Mammary epithelial cell (primary cell): Measurements from ENCODE around the gene MRPL12.

Experiments
- CTCF ChIP-seq, 2 donors: IDR thresholded peaks in 1 of 2; conservative IDR thresholded peaks in 1 of 2; 2 replicates each; pipeline ENCODE4 v1.5.1; 2011 to 2012; ENCODE audit warnings: inconsistent platforms in 2 of 2, low read length in 2 of 2, mild to moderate bottlenecking in 2 of 2, control low read depth in 1 of 2, low read depth in 1 of 2; ENCODE audit not compliant: insufficient read depth in 1 of 2; ENCODE audit errors: extremely low read depth in 1 of 2
- EZH2 ChIP-seq: IDR thresholded peaks from 2 replicates; pipeline ENCODE4 v1.6.1; 2012; ENCODE audit warnings: low read length, inconsistent platforms, borderline replicate concordance

DNA sequence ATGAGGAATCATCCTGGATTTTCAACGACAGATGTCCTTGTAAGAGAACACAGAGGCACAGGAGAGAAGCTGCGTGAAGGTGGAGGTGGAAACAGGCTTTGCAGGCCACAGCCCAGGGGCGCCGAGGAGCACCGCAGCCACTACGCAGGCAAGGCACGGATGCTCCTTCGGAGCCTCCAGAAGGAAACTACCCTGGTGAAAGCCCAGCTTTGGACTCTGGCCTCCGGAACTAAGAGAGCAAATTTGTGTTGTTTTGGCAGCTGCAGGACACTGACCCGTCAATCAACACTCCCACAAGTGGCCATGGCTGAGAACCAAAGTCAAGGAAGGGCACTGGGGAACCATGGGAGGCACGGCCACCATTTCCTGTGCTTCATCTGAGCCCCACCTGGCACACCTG lies 23.0 kb upstream of the MRPL12 start:
- no peak for TF ChIP-seq EZH2
- no peak for TF ChIP-seq CTCF (conservative IDR thresholded peaks at IDR 0.05 in 1 of 2, IDR thresholded peaks at IDR 0.05 in 1 of 2; ENCODE audit: extremely low read depth in 1 of 2, insufficient read depth in 1 of 2, low read depth in 1 of 2, low read length in 2 of 2)
